B cell (primary cell): ENCODE data around the gene MAN2A2. TPM values are rescaled to one million over a fixed set of nuclear protein-coding genes. Genes with fewer than 3 reads are reported as not detected.
A peak's percentile ranks its signal among the peaks of the same experiment; 100 is the strongest.

ENCODE experiments used
- ATAC-seq: fragments of 200-7000 bp; cut with Tn5 transposase; one replicate; pipeline ENCODE4 v1.10.0; 2021; ENCODE audit warnings: low read depth, mild to moderate bottlenecking, moderate number of reproducible peaks, moderate library complexity
- CTCF ChIA-PET: fragments of 350-600 bp; sonication (Branson Sonifier 250); formaldehyde crosslinking; loops from one replicate; lab custom pipeline; 2021; ENCODE audit warnings: antibody characterized with exemption, inconsistent platforms; lab: Charles Lee
- POLR2A ChIA-PET: fragments of 350-600 bp; sonication (Branson Sonifier 250); formaldehyde crosslinking; loops from one replicate; lab custom pipeline; 2021; ENCODE audit warnings: antibody characterized with exemption; lab: Charles Lee
- DNase-seq: peaks from one replicate; pipeline ENCODE4 v3.0.0; 2013
- H2AFZ ChIP-seq: 2 replicates; pipeline ENCODE4 v1.6.1; 2012; ENCODE audit warnings: mild to moderate bottlenecking, low read depth, low read length; ENCODE audit not compliant: insufficient read depth, poor library complexity, severe bottlenecking
- H3K27ac ChIP-seq, 2 donors: 1 replicate in 1 of 2; 2 replicates in 1 of 2; pipeline ENCODE4 v1.5.1; 2012 to 2013; ENCODE audit warnings: low read length in 2 of 2, mild to moderate bottlenecking in 2 of 2, moderate library complexity in 1 of 2
- H3K27me3 ChIP-seq, 4 experiments: fragments of 200-600 bp in 1 of 4; sonication (generic) in 1 of 4; replicated peaks in 1 of 4; 1 replicate in 2 of 4; 2 replicates in 2 of 4; pipeline versions ENCODE4 v1.6.1 to v1.7.0; 2013 to 2016; ENCODE audit warnings: low read length in 3 of 4, mild to moderate bottlenecking in 2 of 4, mixed read lengths in 1 of 4, moderate library complexity in 1 of 4; ENCODE audit not compliant: insufficient read depth in 4 of 4, control insufficient read depth in 3 of 4; ENCODE audit errors: control extremely low read depth in 1 of 4
- H3K36me3 ChIP-seq, 2 experiments: replicated peaks in 1 of 2; 1 replicate in 1 of 2; 2 replicates in 1 of 2; pipeline versions ENCODE4 v1.6.1 to v1.7.1; 2013; ENCODE audit warnings: low read length in 1 of 2; ENCODE audit not compliant: insufficient read depth in 2 of 2, control insufficient read depth in 1 of 2; ENCODE audit errors: control extremely low read depth in 1 of 2, extremely low read depth in 1 of 2
- H3K4me1 ChIP-seq, 2 donors: fragments of 200-600 bp in 1 of 2; sonication (generic) in 1 of 2; 1 replicate in 1 of 2; 2 replicates in 1 of 2; pipeline versions ENCODE4 v1.5.1 to v1.6.1; 2013 to 2017; ENCODE audit warnings: low read length in 2 of 2; ENCODE audit not compliant: control insufficient read depth in 2 of 2, insufficient read depth in 2 of 2
- H3K4me2 ChIP-seq: replicated peaks from 2 replicates; pipeline ENCODE3; 2012; ENCODE audit warnings: mild to moderate bottlenecking, low read depth, low read length; ENCODE audit not compliant: poor library complexity, severe bottlenecking
- H3K4me3 ChIP-seq, 5 experiments: fragments of 200-600 bp in 1 of 5; sonication (generic) in 1 of 5; 1 replicate in 3 of 5; 2 replicates in 2 of 5; pipeline versions ENCODE4 v1.5.1 to v1.7.0; 2011 to 2016; ENCODE audit warnings: low read length in 4 of 5, mild to moderate bottlenecking in 4 of 5, low read depth in 2 of 5, control low read depth in 1 of 5, moderate library complexity in 1 of 5; ENCODE audit not compliant: insufficient read depth in 1 of 5; ENCODE audit errors: control extremely low read depth in 1 of 5, extremely low read depth in 1 of 5
- H3K79me2 ChIP-seq: fragments of 200-600 bp; sonication (generic); one replicate; pipeline ENCODE4 v1.6.0; 2016; ENCODE audit warnings: low read length; ENCODE audit not compliant: control insufficient read depth, insufficient read depth
- H3K9ac ChIP-seq: fragments of 200-600 bp; sonication (generic); 2 replicates; pipeline ENCODE4 v1.6.1; 2017; ENCODE audit warnings: mild to moderate bottlenecking, low read length, moderate library complexity
- H3K9me3 ChIP-seq, 3 donors: one replicate each; pipeline versions ENCODE4 v1.6.1 to v1.7.1; 2013; ENCODE audit warnings: low read length in 2 of 3; ENCODE audit not compliant: control insufficient read depth in 2 of 3, insufficient read depth in 1 of 3; ENCODE audit errors: control extremely low read depth in 1 of 3
- H4K20me1 ChIP-seq: 2 replicates; pipeline ENCODE4 v1.6.0; 2012; ENCODE audit warnings: mild to moderate bottlenecking, low read length; ENCODE audit not compliant: insufficient read depth, control insufficient read depth, poor library complexity, severe bottlenecking
- H3K27ac Mint-ChIP-seq: one replicate; pipeline ENCODE4 v1.8.0; 2021; ENCODE audit warnings: mixed read lengths
- H3K27me3 Mint-ChIP-seq: one replicate; pipeline ENCODE4 v1.8.0; 2021; ENCODE audit warnings: mixed read lengths
- H3K4me1 Mint-ChIP-seq: one replicate; pipeline ENCODE4 v1.8.0; 2021; ENCODE audit warnings: mixed read lengths
- H3K4me3 Mint-ChIP-seq: one replicate; pipeline ENCODE4 v1.8.0; 2021; ENCODE audit warnings: mixed read lengths
- H3K9me3 Mint-ChIP-seq: one replicate; pipeline ENCODE4 v1.8.0; 2022; ENCODE audit warnings: mixed read lengths; ENCODE audit not compliant: insufficient read depth
- CTCF ChIP-seq: fragments of 200-600 bp; IDR thresholded peaks from one replicate; pipeline ENCODE4 v1.8.0; 2022; ENCODE audit warnings: antibody characterized with exemption, mild to moderate bottlenecking
- EZH2 ChIP-seq: IDR thresholded peaks from 2 replicates; pipeline ENCODE4 v1.6.1; 2012; ENCODE audit warnings: borderline replicate concordance, low read depth, mild to moderate bottlenecking, moderate library complexity, low read length; ENCODE audit not compliant: insufficient read depth, poor library complexity, severe bottlenecking
- WGBS: methylation state at CpG from one replicate; pipeline ENCODE4 v1.1.5; 2013; ENCODE audit warnings: missing lambda C conversion rate; ENCODE audit not compliant: insufficient coverage; 5-methylcytosine and 5-hydroxymethylcytosine counted together
- intact Hi-C: fragments of 100-400 bp; cut with micrococcal nuclease; formaldehyde crosslinking; loops from one replicate; pipeline ENCODE4 v1.10.0; 2022
- polyA plus RNA-seq: library from polyadenylated mRNA; depleted of rRNA; stranded (reverse); fragments of >200 nt; gene quantifications from 2 replicates; pipeline ENCODE4 v1.2.3, GENCODE V29; 2012
- total RNA-seq, 2 donors: library from RNA; stranded (reverse); fragments of 120-200 nt in 1 of 2; gene quantifications; 1 replicate in 1 of 2; 2 replicates in 1 of 2; pipeline versions ENCODE4 v1.2.3 to v1.2.4, GENCODE V29; 2013 to 2022

The MAN2A2 gene
- total and polyA plus RNA-seq, 2 donors (not counting 1 experiment from before 2014, with no cell fraction given) = 180 to 234 TPM

GRCh38 chr15:90886291-90886614 lies 16.8 kb upstream of the MAN2A2 start:
- H3K9me3 Mint-ChIP-seq = no peaks in the 10 kb centered on the region
- no peaks in the 10 kb centered on the region for H3K9me3 ChIP-seq
- intact Hi-C loops = loop anchor here (1.0 to 5.0 kb wide), 7 partner anchors 34 to 524 kb away; partner anchors contain the start of gene BLM
- peak; percentile 54 for TF ChIP-seq CTCF
- TF ChIP-seq EZH2 = no peak
- H3K4me1 ChIP-seq = peaks cover 25 to 32% of the 10 kb centered on the region in 2 donors
- ATAC-seq (no peak), DNase-seq (no peak)
- H2AFZ ChIP-seq = no peak overlapping the region
- peaks cover 12% of the 10 kb centered on the region for H4K20me1 ChIP-seq
- H3K27me3 ChIP-seq = no peaks in the 10 kb centered on the region
- H3K27ac ChIP-seq = no peak overlapping the region
- H3K79me2 ChIP-seq = peaks cover 27% of the 10 kb centered on the region
- H3K4me1 Mint-ChIP-seq = peaks cover 22% of the 10 kb centered on the region
- no peak overlapping the region for H3K9ac ChIP-seq
- no peak overlapping the region for H3K27ac Mint-ChIP-seq
- ChIA-PET CTCF (interaction anchor here (0.6 to 4.7 kb wide), 68 partner anchors 10 to 593 kb away, joined by 3 to 158 read pairs (median 7); partner anchors contain the start of genes BLM, FURIN, HDDC3 and MAN2A2), POLR2A (interaction anchor here (1.3 to 1.4 kb wide), 2 partner anchors 15 to 18 kb away, joined by 5 to 7 read pairs; no protein-coding TSS in a partner anchor)
- no peak overlapping the region for H3K4me2 ChIP-seq
- H3K4me3 ChIP-seq = no peak overlapping the region
- peak overlapping the region; percentile 80 for H3K4me3 Mint-ChIP-seq
- WGBS = 83% methylated on average over 2 of the region's 5 CpGs
- peaks cover 0 to 29% of the 10 kb centered on the region in 2 experiments for H3K36me3 ChIP-seq
- no peaks in the 10 kb centered on the region for H3K27me3 Mint-ChIP-seq

DNA sequence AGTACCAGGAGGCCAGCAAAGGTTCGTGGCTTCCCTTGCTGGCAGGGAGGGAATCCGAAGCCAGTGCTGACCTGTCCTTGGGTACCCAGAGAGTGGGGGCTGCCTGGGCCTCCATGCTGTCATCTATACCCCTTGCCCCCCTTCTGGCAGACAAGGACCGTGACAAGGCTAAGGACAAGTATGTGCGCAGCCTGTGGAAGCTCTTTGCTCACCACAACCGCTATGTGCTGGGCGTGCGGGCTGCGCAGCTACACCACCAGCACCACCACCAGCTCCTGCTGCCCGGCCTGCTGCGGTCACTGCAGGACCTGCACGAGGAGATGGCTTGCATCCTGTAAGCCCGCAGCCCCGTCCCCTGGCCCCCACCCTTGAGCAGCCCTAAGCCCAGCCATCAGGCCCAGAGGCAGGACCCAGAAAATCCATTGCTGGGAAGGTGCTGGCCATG lies 16.0 kb upstream of the MAN2A2 start:
- Histone ChIP-seq H3K4me1 (peaks cover 25 to 32% of the 10 kb centered on the region in 2 donors), H3K4me3 (no peak overlapping the region), H3K27ac (no peak overlapping the region), H2AFZ (no peak overlapping the region), H3K9me3 (no peaks in the 10 kb centered on the region), H3K9ac (no peak overlapping the region), H3K79me2 (peaks cover 30% of the 10 kb centered on the region), H3K4me2 (no peak overlapping the region), H4K20me1 (peaks cover 12% of the 10 kb centered on the region), H3K36me3 (peaks cover 0 to 33% of the 10 kb centered on the region in 2 experiments), H3K27me3 (no peaks in the 10 kb centered on the region)
- Mint-ChIP-seq H3K4me3 (no peak overlapping the region), H3K27ac (no peak overlapping the region), H3K4me1 (peaks cover 22% of the 10 kb centered on the region), H3K9me3 (no peaks in the 10 kb centered on the region), H3K27me3 (no peaks in the 10 kb centered on the region)
- WGBS = 94% methylated on average over 13 of the region's 13 CpGs
- ATAC-seq (no peak), DNase-seq (no peak)
- CTCF ChIA-PET = interaction anchor here (0.9 to 4.7 kb wide), 21 partner anchors 10 to 527 kb away, joined by 3 to 158 read pairs (median 12); partner anchors contain the start of genes HDDC3, MAN2A2 and UNC45A
- TF ChIP-seq CTCF (no peak), EZH2 (no peak)
- intact Hi-C loops = loop anchor here (5.0 kb wide), 4 partner anchors 35 to 525 kb away; no protein-coding TSS in a partner anchor
- POLR2A ChIA-PET = interaction anchor here (0.5 kb wide), 1 partner anchor 100 kb away, joined by 3 read pairs; no protein-coding TSS in a partner anchor
